T-helper 1 cell treated with Interleukin-12 subunit alpha and Interleukin-12 subunit beta and Interleukin-4 antibody, amounts not matched to agents 30 ng/mL and 1 ng/mL, for 36 hours (primary cell): ENCODE data around the gene EVA1A. TPM values are rescaled to one million over a fixed set of nuclear protein-coding genes. Genes with fewer than 3 reads are reported as not detected.

Experiments
- intact Hi-C: fragments of 100-400 bp; cut with micrococcal nuclease; formaldehyde crosslinking; loops from one replicate; pipeline ENCODE4 v1.15.1; 2024
- total RNA-seq: library from RNA; stranded (reverse); gene quantifications from 2 replicates; pipeline ENCODE4 v1.2.3, GENCODE V29; 2022

EVA1A gene, protein sequence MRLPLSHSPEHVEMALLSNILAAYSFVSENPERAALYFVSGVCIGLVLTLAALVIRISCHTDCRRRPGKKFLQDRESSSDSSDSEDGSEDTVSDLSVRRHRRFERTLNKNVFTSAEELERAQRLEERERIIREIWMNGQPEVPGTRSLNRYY
- not detected in 2 replicates for total RNA-seq

DNA sequence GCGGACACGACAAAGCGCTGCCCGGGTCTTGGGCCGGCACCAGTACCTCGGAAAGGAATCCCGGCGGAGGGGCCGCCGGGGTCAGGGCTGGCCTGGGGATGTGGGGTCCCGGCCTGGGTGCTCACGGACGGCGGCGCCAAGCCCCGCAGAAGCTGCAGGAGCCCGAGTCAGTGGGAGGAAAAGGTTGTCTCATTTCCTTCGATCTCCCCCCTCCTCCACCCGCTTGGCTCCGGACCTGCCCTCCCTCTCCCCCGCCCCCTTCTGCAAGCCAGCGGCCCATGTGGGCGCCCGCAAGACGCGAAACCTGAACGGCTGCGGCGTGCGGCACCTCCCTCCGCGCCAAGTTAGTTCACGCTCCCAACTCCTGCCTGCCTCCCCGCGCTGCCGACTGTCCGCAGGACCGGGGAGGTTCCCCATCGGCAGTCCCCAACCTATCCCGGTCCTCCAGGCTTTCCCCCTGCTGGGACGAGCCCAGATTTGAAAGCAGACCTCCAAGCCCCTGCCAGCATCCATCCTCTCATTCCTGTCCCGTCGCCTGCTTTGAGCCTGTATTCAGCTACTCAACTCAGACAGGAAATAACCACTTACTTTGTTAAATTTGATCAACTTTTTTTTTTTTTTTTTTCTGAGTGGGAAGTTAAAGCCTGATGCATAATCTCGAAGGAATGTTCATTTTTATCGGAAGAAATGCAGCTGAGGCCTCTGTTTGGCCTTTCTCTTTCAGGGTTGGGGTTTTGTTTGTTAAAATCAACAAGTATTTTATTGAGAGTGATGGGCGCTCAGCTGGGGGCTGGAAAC is at the start of gene EVA1A:
Gene EVA1A, minus strand, starts transcription at position 172 of the 798 bp plus-strand sequence. CDS start 42,799 bp downstream, outside the sequence.
- intact Hi-C loops: no loop called here

DNA sequence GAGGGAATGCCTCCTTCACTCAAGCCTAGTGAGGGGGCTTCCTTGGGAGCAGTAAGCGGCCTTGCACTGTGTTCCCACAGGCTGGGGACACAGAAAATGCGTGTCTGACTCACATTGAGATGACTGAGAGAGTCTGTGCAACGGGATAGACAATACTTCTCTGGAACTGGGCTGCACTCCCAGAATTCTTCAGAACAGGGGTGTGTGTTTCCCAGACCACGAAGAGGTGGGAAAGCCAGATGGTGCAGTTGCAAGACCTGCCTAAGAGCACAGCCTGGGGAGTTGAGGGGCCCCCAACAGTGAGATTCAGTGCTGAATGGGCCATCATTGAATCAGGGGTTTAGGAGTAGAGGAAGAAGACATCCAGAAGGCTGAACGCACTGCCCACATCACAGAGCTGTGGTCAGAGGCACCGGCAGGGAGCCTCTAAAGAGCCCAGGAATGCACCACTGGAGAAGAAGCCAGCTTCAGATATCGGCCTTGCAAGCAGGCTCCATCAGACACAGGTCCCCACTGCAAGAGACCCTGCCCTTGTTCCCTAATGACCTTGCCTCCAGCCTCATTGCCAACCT is 49.3 kb upstream of the EVA1A start:
- intact Hi-C loops: loop anchor here (1.0 to 5.0 kb wide), 5 partner anchors 37 to 920 kb away; no protein-coding TSS in a partner anchor

DNA sequence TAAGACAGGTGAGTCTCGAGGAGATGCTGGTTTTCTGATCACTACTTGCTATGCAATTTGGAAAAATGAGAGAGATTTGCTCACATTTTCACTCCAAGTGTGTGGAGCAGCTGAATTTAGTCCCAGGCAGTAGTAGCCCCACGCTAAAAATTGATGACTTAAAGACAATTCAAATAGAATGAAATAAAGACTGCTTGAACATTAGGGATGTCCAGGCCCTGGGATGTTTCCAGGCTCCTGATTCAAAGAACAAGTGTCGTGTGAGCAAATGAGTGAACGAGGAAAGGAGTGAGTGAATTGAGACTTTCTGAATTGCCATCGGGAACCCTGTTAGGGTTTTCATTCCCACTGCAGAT is 48.6 kb upstream of the EVA1A start:
- intact Hi-C loops: loop anchor here (1.0 to 5.0 kb wide), 5 partner anchors 38 to 919 kb away; no protein-coding TSS in a partner anchor

DNA sequence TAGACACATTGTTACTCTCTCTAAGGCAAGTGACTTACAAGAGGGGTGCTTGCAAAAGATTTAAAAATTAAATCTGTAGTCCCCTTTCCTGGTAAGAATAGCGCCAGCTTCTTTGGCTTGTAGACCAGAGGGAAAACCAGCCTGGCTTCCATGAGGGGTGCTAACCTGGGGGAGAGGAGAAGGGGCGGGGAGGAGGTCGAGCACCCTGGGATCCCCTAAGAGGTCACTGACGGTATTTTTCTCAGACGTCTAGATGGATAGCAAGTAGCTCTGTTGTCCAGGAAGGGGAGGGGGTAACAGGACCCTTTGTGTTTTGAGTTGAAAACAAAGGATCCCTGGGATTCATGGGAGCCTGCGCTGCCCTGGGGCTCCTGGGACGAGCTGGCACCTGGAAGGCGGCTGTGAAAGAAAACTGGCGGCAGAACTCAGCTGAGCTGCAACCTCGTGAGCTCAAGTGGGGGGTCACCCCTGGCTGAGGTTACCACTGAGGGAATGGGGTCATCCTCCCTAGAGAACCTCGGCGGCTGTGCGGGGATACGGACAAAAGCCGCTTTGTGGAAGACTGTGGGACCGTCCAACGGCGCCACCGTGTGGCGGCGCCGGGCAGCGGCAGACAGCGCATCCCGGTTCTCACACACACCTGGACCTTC is 48.1 kb upstream of the EVA1A start:
- intact Hi-C loops: loop anchor here (1.0 to 5.0 kb wide), 5 partner anchors 38 to 919 kb away; no protein-coding TSS in a partner anchor

DNA sequence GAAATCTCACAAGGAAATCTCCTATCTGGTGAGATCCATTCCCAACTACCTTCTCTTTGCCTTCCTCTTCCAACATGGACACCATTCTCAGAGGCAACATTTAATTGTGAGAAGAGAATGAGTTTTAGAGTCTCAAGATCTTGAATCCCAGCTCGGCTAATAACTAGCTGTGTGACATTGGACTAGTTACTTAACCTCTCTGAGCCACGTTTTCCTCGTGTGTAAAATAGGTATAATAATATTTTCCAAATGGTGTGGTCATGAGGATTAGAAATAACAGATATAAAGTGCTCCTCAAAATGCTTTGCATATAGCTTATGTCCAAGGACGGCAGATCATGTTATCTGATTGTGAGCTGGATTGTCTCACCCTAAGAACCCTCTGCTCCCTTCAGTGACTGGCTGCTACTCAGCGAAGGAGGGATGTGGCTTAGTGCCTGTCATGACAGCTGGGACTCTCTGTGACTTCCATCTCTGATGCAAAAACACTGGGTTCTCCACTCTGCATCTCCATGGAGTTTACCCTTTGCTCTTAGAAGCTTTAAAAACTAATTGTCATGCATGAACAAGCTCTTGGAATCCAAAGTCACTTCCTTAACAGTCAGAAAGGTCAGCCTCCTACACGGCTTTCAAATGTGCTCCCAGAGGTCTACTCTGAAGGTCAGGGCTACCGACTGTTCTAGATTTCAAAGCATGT is 47.4 kb upstream of the EVA1A start:
- intact Hi-C loops: loop anchor here (5.0 kb wide), 1 partner anchor 541 kb away; no protein-coding TSS in a partner anchor

DNA sequence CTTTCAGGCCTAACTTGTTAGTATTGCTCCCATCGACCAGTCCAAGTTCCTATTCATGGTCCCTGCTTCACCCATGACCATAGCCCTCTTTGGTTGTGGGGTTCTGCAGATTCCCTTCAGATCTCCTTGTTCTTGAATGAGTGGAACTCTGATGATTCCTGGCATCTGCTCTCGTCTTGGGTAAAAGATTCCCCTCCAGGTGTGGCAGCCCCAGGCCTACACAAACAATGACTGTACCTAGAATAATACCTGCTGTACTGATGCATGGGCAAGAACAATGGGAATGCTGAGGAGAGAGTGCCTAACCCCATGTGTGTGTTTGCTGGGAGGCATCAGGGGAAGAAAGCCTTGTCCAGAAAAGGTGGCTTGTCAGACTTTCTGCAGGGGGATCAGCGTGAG is 46.7 kb upstream of the EVA1A start:
- intact Hi-C loops: loop anchor here (5.0 kb wide), 1 partner anchor 540 kb away; no protein-coding TSS in a partner anchor

DNA sequence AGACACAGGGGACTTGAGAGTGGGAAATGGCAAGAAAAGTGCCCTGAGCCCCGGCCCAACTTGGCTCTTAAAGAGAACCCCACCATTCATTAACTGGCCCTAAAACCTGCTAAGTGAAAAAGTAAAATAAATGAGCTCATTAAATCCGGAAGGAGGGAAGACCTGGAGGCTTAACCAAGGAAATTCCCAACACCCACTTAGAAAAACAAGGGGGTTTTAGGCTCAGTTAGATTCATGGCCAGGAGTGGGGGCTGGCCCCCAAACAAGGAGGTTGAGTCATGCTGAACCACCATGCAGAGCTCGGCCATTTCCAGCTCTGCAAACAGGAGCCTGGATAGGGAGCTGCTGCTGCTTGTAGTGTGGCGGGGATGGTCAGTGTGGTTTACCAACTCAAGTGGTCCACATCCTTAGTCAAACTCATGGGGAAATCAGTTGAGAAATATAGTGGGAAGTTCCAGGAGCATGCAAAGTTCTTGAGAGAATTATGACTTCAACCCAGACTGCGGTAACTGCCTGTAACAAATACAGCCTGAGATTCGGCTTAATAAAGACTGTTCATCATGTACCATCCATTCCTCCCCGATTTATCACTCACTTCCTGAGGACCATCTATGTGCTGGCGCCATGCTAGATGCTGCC is 46.1 kb upstream of the EVA1A start:
- intact Hi-C loops: loop anchor here (5.0 kb wide), 1 partner anchor 540 kb away; no protein-coding TSS in a partner anchor

DNA sequence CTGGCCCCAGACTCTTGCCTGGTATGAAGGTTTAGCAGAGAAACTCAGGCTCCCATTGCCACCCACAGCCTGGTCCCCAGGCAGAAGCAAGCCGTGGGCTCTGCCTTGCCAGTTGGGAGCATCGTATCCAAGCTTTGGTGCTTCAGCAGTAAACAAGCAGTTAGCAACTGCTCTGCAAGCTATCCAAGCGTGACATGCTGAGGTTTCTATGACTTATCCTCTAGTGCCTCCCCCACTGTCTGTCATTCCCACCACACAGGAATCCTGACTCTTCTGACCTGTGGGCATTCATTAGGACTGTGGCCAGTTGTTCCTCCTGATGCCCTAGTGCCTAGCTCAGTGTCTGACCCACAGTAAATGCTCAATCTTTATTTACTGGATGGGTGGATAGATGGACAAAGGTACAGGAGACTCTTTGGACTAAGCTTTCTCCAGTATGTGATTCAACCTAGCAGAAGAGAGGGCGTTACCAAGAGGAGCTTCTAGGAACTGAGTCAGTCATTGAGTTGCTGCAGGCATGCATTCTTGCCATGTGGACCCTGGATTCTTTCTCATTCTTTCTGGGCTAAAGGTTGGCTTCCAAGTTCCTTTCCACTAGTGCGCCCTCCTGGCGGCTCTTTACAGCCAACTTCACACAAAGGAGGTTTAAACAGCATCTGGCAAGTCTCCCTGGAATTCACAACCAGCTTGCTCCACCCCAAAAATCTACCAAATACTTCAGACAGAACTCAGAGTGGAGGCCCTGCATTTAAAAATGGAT is 45.2 kb upstream of the EVA1A start:
- intact Hi-C loops: loop anchor here (5.0 kb wide), 1 partner anchor 539 kb away; no protein-coding TSS in a partner anchor

DNA sequence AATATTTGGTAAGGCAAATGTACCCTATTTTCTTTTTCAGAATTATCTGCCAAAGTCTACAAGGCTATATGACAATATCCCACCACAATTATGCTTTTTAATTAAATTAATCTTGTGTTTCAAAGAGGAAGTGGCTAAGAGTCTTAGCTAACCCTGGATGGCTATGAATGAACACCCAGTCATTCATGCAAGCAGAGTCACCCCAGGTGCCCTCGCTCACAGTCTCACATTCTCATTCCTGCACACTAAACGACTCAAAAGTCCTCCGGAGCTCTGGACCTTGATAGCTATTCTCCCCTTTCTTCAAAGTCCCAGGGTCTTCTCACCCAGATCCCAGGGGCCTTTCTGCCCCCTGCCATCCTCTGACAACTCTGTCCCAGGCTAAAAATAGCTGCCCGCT is 43.7 kb upstream of the EVA1A start:
- intact Hi-C loops: no loop called here

DNA sequence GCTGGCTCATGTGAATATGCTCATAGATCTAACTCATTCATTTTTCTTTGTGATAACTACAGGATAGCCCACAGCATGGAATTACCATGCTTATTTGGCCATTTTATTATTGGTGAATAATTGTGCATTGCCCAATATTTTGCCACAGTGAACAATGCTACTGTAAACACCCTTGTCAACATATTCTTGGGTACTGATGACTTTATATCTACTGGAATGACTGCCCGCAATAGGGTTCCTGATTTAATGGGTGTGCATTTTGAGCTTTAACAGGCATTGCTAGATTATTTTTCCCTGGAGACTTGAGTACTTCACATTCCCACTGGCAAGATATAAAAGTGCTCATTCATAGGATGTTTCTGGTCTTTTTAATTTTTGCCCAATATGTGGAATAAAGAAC is 42.7 kb upstream of the EVA1A start:
- intact Hi-C loops: no loop called here

DNA sequence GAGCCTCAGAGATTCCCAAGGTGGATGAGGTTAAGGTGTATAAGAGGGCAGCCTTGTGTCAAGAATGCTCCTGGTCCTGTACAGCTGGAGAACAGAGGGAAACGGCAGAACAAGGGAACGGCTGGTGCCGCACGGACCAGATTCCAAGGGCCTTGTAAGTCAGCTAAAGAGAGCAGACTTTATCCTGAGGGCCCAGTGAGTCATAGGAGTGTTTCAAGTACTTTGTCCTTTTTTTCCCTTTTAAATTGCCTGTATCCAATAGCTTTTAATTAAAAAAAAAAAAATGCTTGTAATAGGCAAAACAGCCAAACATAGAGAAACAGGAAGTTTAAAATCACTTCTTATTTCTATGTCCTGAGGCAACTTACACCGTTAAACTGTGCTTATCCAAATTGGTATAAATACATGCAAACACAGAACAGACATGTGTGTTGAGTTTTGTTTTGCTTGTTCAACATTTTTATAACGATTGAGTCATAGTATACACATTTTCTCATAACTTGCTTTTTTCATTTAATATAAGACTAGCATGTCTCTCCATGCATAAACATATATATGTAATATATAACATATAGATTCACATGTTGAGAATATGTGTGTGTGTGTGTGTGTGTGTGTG is 42.1 kb upstream of the EVA1A start:
- intact Hi-C loops: no loop called here

DNA sequence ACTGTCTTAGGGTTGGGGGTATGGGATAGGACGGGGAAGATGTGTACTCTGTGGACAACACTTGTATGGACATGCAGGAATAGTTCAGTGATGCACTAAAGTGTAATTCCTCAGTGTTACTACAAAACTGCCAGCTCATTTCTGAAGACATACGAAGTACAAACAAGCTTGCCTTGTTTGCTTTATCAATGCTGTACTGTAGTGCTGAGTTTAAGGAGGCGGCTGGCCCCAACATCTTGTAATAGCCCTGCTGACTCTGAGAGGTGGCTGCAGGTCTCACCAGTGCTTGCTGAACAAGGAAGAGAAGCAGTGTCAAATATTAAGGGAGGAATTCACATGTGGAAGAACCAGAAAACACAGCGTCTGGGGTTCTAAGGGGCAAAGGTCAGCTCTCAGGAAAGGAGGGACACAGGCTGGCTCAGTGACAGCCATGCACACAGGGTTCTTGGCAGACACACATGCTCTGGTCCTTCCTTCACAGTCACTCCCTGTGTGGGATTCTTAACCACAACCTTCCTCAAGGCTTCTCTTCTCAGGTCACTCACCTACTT is 39.8 kb upstream of the EVA1A start:
- intact Hi-C loops: no loop called here

DNA sequence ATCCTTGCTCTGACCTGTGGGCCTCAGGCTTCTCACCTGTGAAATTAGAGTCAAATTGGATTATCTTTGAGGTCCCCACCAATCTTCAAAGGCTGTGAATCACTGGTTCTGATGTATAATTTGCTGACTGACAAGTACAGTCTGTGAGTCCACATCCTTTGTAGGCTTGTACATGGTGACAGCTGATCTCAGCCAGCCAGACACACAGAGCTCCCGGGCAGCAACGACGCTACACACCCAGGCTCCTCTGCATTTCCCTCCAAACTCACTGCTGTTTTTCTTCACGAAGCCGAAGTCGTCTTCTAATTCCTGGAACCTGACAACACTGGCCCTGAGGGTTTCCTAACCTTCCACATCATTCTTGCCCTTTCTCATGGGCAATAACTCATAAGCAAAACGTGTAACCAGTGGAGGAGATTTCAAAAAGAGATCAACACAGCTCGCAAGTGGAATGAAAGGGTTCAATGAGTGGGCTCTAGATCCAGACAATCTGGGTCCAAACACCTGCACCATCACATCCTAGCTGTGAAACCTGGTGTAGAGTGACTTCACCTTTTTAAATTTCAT is 37.9 kb upstream of the EVA1A start:
- intact Hi-C loops: no loop called here

DNA sequence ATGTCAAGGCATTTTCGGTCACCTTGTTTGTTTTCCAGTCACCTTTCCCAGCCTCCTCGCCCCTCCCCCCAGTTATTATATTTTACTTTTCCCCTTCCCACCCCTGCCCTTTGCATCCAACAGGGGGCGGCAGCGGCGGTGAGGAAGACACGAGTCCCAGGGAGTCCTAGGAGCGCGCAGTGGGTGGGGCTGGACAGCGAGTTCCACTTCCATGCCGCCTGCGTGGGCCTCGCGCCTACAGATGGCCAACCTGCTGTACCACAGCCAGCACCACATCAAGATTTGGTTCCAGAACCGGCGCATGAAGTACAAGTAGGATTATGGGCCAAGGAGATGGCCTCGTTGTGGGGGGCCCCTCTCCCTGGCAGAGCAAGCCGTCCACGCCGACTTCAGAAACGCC is 37.2 kb upstream of the EVA1A start:
- intact Hi-C loops: no loop called here

DNA sequence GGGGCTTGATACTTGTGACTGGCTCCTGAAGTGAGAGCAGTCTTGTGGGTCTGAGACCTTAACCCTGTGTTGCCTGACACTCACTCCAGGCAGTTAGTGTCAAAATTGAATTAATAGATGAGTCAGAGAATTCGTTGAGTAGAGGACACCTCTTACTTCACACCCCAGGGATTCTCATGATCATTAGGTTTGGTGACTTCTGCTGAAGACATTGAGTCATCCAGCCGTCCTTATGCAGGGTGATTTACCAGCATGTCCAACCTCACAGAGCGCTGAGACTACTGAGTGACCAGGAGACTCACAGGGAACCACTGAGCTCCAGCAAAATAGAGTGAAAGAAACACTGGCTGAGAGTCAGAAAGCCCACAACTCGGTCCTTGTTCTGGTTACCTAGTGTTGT is 36.0 kb upstream of the EVA1A start:
- intact Hi-C loops: no loop called here

DNA sequence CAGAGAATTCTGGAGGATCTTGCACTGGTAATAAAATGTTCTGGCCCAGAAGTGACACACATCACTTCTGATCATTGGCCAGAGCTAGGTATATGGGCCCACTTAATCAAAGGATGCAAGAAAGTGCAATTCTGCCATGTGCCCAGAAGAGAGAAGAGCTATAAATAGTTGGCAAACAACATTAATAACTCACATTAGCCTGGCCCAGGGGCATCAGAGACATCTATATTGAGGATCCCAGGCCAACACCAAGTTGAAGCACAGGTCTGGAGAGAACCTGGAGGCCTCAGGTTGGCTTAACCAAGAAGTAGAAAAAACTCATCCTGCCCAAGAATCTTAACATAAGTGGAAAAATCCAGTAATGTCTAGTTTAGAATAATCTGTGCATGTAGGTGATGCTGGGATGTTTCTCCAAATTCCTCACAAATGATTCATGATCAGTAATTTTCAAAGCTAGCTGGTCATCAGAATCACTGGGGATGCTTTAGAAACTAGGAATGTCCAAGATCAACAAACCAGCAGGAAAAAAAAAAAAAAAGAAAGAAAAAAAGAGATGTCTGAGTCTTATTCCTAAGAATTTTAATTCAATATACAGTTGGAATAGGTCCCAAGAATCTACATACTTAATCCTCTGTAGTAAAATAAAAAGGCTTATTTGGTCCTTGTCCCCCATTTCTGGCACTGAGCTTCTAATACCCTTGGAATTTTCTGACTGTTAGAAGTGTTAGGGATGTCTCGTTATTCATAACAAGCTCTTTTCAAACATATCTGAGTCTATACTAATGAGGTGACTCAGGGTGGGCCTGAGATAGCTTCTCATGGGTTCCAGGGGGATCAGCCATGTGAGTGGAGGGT is 35.0 kb upstream of the EVA1A start:
- intact Hi-C loops: no loop called here

DNA sequence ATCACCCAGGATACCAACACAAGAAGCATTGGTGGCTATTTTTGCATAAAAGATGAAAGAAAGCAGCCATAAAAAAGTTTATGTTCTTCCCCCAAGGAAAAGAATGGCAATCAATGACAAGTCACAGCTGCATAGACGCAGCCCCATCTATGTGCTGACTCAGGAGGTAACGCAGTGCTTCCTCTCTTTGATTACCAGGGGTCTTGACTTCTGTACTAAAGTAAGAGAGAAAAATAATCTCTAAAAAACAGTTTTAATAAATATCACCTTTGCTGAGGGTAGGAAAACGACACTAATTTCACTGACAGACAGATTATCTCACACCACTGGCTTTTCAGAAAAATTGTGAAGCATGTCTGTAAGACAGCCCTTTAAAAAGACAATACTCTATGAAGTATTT is 33.9 kb upstream of the EVA1A start:
- intact Hi-C loops: no loop called here

DNA sequence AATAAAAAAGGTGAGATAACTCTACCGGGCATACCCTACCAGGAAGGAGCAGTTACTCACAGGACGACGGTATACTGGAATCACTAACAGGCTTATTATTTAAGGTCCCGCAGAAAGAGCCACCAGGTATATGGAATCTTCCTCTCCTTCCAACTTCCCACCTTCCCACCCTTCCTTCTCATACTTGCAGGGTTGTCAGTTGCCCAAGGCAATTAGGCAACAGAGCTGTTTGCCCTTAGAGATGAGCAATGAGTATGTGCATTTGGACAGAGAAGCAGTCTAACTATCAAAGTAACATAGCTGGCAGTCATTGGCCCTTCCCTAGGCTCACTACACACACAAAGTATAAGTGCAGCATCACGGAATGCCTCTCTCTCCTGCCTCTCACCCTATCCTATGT is 32.1 kb upstream of the EVA1A start:
- intact Hi-C loops: no loop called here
